ENCODE measurements around the gene CRB3.

The CRB3 gene

DNA sequence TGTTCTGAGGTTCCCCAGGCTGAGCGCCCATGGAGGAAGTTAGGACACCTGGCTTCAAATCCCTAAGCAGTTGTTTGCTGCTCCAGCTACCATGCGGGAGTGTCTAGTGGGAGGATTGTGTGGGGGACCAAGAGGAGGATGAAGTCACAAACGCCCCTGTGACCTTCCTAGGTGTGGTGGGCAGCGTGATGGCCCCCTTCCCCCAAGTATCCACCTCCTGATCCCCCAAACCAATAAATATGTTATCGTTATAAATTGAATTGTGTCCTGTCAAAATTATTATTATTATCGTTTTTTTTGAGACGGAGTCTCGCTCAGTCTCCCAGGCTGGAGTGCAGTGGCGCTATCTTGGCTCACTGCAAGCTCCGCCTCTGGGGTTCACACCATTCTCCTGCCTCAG lies 30.4 kb upstream of the CRB3 start, which contains the start of gene SLC25A41:
Gene SLC25A41, minus strand, starts transcription at position 101 of the 400 bp plus-strand sequence. Its CDS starts 70 bp downstream, at position 31.
- DNase-seq = no peak

DNA sequence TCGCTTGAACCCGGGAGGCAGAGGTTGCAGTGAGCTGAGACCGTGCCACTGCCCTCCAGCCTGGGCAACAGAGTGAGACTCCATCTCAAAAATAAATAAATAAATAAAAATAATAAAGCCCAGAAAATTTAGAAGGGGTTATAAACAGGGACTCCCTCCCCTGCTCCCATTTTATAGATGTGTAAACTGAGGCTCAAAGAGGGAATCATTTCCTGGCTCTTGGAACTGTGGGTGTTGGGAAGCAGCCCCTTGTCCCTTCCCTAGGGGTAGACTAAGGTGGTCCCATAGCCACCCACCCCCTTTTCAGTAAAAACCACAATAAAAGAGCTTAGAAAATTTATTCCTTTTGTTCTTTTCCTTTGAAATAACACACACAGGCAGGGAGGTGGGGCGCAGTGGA lies 24.3 kb upstream of the CRB3 start:
- DNase-seq = no peak

DNA sequence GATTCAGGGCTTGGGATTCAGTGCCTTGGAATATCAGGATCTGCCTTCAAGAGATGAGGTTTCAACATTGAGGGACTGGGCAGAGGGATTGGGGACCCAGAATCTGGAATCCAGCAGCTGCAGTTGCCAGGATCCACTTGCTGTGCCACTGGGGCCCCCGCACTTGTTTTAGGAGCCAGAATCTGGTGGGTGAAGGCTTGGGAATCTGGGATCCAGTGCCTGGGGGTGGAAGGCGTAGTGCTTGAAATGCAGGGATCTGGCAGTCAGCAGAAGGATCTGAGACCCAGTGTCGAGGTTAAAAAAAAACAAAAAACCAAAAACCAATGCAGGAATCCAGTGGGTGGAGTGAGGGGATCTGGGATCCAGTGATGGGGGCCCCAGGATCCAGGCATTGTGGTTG lies 23.2 kb upstream of the CRB3 start:
- DNase-seq = no peak

DNA sequence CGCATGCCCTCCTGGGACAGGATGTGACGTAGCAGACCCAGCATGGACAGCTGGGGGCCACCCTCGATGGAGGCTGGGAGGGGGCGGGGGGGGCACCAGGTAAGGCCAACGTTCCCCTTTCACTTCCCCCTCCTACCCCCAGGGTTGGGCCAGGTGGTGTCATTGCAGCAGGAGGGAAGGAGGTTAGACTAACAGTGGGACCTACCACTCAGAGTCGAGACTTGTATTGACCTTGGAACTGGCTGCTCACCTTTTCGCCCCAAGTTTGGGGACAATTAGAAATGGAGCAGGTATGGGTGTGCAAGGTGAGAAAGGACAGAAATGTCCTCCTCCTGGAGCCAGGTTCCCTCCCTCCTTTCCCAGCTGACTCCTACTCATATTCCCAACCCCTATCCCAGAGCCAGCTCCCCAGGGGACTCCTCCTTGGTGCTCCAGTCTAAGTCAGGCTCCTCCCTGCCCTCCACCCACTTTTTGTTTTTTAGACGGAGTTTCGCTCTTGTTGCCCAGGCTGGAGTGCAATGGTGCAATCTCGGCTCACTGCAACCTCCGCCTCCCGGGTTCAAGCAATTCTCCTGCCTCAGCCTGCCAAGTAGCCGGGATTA lies 21.9 kb upstream of the CRB3 start:
- no peak for DNase-seq

DNA sequence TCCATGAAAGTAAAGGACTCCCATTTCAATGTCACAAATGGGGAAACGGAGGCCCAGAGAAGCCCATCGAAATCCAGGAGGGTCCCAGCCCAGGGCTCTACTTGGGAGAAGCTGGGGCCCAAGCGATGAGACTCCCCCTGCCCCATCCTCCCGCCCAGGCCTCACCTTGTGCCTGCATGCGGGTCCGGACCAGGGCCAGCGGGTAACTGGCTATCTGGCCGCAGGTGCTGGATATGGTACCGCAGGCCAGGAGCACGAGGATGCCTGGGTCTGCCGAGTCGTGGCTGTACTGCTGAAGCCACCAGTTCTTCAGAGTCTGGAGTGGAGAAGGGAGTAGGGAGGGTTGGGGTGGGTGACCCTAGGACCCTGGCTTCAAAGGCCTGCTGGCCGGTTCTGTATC lies 20.1 kb upstream of the CRB3 start:
- no peak for DNase-seq

DNA sequence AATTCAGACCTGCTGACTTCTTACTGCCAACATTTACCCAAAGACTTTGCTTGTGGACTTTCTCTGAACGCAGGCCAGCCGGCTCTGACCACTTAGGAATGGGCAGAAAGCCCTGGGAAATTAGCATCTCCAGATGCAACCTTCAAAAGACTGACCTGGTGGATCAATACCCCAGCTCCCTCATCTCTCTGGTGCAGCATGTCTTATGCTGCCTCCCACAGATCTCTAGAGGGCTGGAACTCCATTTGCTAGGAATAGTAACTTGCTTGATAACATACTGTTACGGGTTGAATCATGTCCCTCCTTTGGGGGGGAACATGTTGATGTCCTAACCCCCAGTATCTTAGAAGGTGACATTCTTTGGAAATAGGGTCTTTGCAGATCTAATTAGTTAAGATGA lies 17.6 kb upstream of the CRB3 start:
- no peak for DNase-seq

DNA sequence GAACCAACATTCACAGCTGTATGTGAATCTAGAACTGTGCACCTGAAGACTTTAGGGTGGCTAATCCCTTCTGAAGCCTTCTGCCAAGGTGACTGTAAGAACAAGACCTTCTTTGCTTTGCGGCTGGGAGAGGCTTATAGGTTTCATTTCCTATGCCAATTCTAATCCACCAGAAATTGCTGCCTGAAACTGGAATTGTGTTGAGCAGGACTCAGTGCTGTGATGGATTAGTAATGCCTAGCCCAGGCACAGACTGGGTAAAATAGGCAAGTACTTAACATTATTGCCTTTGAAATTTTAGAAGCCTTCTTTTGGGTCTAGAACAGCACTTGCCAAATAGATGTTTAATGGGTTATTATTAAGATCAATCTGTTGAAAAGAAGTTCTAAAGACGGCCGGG lies 16.0 kb upstream of the CRB3 start:
- no peak for DNase-seq

DNA sequence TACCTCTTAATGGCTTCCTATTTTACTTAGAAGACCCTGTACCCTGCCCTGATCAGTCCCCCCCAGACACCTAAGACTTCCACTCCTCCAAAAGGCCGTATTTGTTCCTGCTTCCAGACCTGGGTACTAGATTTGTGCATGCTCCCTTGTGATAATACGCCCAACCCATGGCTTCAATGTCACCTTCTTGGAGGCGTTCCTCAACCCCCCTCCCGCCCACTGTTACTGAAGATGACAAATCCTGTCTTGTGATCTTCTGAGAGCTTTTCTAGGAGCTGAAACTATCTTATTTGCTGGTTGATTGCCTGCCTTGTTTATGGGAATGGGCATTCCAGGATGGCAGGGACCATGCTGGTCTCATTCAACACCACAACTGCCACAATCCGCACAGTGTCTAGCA lies 13.9 kb upstream of the CRB3 start:
- DNase-seq = no peak

DNA sequence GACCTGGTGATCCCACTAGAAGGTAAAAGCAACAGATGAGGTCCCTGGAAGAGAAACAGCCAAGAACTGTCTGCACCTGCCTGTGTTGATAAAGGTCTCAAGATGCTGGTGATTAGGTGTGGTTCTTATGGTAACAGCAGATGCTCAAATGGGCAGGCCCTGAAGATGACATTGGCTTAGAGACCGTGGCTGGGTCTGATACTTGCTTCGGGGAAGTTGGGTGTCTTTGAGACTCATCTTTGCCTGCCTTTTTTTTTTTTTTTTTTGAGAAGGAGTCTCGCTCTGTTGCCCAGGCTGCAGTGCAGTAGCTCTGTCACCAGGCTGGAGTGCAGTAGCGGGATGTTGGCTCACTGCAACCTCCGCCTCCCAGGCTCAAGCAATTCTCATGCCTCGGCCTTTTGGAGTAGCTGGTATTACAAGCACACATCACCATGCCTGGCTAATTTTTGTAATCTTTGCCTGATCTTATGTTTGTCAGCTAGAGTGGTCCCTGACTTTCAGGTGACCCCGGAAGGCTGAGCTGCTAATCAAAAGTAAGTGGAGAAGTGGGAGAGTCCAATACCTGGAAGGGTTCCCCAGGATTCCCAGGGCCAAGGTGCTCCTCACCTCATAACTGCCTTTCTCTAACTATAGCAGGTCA lies 12.4 kb upstream of the CRB3 start:
- DNase-seq = no peak

DNA sequence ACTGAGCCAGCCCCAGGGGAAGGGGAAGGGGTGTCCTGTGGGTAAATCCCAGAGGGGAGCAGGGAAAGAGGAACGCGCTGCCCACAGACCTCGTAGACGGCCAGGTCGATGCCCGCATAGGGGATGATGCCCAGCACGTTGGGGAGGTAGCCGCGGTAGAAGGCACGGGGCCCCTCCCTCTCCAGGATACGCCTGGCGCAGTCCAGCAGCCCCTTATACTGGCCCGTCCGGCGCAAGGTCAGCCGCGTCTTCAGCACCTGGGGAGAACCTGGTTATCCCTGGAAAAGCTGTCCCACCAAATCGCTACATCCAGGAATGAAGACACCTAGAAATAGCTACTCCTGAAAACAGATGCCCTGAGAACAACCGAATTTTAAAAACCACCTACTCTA lies 11.9 kb upstream of the CRB3 start:
- no peak for DNase-seq

DNA sequence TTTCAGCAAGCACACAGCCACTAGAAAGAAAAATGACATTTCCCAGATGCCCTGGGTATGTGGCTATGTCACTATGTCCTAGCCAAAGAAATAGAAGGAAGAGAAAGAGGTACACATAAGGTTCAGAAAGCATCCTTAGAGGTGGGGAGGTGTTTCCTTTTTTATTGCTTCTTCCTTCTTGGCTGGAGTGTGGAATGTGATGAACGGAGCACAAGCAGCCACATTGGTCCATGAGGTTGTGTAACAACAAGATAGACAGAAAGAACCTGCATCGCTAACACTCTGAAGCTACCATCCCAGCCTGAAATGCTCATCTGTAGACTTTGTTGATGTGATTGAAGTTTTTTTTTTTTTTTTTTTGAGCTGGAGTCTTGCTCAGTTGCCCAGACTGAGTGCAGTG lies 11.2 kb upstream of the CRB3 start:
- DNase-seq = no peak

DNA sequence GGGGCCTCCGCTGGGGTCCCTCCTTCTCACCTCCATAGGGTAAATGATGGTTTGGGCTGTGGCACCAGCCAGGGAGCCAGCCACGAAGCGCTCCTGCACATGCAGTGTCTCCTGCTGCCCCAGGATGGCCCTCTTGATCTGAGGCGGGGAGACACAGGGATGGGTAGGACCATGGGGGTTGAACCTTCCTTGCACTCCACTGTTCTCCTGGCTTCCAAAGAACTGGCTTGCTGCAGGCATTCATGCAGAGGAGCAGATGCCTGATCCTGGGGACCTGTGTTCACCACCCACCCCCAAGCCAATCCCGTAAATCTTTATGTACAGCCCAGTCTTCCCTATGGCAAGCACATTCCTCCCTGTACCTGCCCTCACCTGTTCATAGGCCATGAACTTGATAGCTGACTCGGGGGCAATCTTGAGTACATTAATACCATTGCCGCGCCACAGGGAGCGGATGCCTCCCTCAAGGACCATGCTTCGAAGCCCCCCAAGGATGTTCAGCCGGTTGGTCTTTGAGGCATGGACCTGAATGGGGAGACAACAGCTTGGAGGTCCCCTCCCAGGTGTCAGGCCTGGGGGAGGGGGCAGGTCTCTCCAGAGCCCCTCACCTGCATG lies 10.0 kb upstream of the CRB3 start:
- no peak for DNase-seq

DNA sequence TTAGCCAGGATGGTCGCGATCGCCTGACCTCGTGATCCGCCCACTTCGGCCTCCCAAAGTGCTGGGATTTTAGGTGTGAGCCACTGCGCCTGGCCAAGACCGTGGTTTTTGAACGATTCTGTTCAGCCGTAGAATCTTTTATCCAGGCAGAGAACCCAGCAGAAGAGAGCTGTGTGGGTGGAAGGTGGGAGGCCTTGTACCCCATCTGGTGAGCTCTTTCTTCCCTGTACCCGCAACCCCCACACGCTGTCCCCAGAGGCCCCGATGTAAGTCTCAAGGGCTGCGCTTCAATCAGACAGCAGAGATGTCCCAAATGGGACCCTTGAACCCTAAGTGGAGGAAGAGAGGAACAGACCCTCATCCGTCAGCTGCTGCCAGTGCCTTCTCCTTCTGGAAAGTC lies 8.1 kb upstream of the CRB3 start:
- no peak for DNase-seq

DNA sequence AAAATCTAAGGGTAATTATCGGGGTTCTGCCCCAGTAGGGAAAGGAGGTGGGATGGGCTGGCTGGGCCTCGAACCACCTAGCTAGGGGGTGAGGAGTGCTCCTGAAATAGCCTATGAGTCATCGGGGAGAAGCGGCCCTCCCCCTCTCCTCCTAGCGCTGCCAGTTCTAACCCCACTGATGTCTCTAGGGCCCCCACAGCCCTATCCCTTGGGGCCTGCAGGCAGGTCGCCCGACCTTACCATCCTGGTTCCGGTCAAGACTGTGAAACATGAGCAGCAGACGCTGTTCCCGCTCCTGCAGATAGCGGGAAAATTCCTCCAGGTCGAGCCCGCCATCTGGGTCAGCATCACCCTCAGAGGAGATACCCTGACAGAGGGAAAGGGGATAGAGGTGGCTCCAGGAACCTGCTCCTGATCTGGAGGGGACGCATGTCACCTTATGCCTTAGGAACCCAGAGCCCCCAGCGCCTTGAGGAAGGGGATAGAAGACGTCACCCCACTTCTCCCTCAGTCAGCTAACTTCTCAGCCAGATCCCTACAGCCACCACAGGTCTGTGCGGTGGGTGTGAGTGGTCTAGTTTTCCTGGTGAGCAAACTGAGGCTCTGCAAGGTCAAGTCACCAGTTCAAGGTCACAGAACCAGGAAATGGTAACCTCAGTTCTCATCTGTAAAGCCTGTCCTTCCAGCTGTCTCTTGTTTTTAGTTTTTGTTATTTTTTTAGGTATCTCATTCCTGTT lies 5.9 kb upstream of the CRB3 start:
- no peak for DNase-seq

DNA sequence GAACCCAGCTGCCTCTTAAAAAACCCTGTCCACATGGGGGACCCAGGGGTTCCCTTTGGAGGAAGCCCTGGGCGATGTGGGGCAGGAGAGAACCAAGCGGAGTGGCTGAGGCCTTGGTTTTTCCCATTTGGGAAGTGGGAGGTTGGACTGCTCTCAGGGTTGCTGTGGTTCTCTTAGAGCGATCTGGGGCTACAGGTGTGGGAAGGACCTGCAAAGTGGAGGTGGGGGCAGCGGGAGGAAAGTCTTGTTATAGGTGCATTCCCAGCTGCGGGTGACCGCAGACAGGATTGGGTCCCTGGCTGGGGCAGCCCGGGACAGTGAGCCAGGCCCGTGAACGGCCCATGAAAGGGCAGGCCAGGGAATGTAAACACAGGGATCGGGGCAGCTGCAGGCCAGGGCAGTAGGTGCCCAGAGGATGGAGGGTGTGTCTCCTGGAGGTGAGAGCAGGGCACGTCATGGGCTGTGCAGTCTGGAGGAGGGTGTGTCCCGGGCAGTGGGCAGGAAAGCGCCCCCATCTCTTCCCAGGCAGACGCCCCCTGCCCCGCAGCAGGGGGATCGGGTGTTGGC lies 5.3 kb upstream of the CRB3 start:
- DNase-seq = no peak

DNA sequence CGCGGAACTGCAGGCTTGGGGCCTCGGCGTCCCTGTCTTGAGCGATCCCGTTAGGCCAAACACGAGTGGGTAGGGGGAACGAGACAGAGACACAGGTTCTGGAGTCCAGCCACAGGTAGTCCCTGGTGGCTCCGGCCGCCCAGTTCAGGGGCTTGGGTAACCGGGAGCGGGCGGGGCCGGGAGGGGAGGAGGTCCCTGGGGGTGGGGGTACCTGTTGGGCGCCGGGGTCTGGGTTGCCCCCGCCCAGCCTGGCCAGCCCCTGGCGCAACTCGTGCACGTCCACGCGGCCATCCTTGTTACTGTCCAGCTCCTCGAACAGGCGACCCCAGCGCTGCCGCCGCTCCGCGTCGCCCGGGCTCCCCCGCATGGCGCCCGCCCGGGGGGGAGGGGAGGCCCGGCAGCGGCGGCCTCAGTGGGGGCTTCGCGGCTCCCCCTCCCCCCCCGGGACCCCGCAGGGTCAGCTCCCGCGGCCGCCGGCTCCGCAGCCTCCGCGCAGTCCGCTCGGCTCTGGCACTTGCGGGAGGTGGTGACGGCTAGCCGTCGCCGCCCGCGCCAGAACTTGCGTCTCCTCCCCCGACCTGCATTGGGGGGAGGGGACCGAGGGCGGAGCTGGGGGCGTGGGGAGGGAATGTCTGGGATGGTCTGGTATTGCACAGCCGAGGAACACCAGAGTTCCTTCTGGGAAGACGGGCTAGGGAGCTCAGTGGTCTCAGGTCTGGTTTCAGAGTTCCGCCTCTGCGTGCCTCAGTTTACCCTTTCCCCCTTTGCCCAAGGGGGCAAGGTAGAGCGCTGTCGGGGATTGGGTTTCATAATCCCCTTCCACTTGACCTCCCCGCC lies 4.6 kb upstream of the CRB3 start, which contains the start of gene SLC25A23:
Gene SLC25A23, minus strand, starts transcription at position 531 of the 837 bp plus-strand sequence. Its CDS starts 164 bp downstream, at position 367.
- DNase-seq = no peak

DNA sequence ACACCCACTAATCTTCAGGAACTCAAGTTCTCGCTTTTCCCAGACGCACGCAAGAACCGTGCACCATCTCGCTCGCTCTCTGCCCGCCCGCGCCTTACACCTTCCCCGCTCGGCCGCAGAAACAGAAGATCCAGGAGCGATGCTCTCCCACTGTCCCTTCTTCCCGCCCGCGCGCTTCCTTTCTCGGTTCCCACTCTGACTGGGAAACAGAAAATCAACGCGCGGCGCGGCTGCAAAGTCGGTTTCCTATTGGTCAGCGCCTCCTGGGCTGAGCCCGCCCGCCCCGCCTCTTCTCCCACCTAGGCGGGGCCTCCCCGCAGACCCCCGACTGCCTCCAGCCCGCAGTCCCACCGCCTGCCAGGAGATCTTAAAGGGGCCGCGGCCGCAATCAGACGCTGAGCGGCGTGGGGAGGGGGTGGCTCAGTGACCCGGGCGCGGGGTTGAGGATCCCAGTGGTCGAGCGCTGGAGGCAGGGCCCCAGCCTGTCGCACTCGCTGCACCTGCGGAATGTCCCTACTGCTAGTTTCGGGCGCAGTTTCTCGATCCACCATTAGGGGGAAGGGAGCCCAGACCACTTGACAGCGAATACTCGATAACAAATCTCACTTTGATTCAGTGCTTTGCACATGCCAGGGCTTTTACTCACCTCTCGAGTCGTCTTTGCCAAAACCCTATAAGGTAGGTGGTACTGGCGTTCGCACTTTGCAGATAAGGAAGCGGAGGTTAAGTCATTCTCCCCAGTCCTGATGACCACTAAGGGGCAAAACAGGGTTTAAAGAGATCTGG lies 3.8 kb upstream of the CRB3 start:
- DNase-seq = peak; percentile 93

DNA sequence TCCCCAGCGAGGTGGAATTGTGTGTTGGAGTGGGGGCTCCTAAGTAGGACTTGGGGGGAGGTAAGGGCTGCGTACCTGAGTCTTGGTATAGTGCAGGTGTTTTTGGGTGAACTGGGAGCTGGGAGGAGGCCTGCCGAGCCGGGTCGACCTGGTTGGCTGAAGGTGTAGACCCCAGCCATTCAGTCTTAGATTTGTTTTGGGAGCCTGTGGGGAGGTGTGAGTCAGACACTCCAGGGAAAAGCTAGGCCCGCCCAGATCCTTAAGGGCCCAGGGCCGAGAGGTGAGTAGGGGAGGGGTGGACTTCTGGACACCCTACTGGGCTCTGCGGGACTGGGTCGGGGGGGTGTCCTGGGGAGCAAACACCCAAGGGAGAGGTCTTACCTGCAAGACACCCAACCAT lies 935 bp downstream of the CRB3 start:
- DNase-seq = no peak

DNA sequence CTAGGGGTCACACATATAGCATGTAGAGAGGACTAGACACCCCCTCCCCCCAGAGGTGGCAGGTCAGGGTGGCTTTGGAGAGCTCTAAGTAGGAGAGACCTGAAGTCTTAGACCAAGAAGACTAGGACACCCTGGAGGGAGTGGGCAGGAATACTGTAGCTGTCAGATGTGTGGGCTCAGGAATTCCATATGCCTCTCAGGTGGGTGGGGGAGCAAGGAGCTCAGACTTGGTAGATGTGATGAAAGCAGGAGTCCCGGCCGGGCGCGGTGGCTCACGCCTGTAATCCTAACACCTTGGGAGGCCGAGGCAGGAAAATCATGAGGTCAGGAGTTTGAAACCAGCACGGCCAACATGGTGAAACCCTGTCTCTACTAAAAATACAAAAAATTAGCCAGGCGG lies 1.6 kb downstream of the CRB3 start:
- DNase-seq = no peak

DNA sequence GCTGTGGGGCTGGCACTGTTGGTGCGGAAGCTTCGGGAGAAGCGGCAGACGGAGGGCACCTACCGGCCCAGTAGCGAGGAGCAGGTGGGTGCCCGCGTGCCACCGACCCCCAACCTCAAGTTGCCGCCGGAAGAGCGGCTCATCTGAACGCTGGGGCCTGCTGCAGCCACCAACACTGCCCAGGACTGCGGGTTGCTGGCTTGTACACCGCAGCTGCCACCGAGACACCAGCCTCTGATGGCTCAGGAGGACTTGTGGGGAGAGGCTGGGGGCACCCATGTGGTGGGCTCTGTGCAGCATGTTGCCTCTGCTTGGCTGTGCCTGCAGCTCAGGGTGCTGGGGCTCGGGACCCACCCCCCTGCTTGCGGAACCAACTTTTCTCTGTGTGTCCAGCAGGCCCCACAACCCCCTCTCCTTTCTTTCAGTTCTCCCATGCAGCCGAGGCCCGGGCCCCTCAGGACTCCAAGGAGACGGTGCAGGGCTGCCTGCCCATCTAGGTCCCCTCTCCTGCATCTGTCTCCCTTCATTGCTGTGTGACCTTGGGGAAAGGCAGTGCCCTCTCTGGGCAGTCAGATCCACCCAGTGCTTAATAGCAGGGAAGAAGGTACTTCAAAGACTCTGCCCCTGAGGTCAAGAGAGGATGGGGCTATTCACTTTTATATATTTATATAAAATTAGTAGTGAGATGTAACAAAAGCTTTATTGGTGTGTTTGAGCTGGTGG lies 2.6 kb downstream of the CRB3 start:
- DNase-seq = no peak

DNA sequence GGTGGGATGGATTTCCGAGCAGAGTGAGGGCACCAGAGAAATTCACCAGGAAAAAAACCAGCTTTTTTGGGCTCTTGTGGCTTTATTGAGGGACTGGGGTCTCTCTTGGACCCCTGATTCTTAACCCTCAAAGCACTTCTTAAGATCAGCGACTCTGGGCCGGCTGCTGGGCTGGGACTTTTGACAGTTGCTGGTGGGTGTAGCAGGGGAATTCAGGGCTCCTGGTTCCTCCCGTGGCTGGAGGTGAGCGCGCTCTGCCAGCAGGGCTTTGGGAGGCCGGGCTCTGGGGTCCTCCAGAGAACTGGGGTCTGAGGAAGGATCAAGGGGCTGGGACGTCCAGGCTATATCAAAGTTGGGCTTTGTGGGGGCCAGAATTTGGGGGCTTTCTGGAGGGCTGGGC lies 3.3 kb downstream of the CRB3 start:
- no peak for DNase-seq

All from NK-92 treated with Interleukin-12 subunit alpha and Interleukin-12 subunit beta, amount 100 ng/mL, for 24 hours (cell line).